Measurements from ENCODE around the gene CEACAM20. TPM values are rescaled to one million over a fixed set of nuclear protein-coding genes. Genes with fewer than 3 reads are reported as not detected.

Gene CEACAM20
- total RNA-seq, 3 donors from 2014 or later (not counting 1 experiment from before 2014, with no cell fraction given), result not detected

GRCh38 chr19:44548736-44549135 lies 19.3 kb upstream of the CEACAM20 start:
- DNase-seq (no peak), ATAC-seq (no peak)
- Histone ChIP-seq H3K27me3 (ENCODE audit: control insufficient read depth, insufficient read depth, low read length) (no peaks in the 10 kb centered on the region), H3K27ac (ENCODE audit: low read length) (no peak overlapping the region), H3K4me1 (ENCODE audit: control insufficient read depth, insufficient read depth, low read length) (no peaks in the 10 kb centered on the region), H3K4me3 (ENCODE audit: low read length) (no peak overlapping the region), H3K36me3 (ENCODE audit: control insufficient read depth, insufficient read depth, low read length) (no peaks in the 10 kb centered on the region), H3K9me3 (ENCODE audit: control insufficient read depth, insufficient read depth, low read length) (no peaks in the 10 kb centered on the region)
- H3K27ac Mint-ChIP-seq, result no peak overlapping the region
- H3K36me3 Mint-ChIP-seq, result no peaks in the 10 kb centered on the region
- TF ChIP-seq, protein P1, sequence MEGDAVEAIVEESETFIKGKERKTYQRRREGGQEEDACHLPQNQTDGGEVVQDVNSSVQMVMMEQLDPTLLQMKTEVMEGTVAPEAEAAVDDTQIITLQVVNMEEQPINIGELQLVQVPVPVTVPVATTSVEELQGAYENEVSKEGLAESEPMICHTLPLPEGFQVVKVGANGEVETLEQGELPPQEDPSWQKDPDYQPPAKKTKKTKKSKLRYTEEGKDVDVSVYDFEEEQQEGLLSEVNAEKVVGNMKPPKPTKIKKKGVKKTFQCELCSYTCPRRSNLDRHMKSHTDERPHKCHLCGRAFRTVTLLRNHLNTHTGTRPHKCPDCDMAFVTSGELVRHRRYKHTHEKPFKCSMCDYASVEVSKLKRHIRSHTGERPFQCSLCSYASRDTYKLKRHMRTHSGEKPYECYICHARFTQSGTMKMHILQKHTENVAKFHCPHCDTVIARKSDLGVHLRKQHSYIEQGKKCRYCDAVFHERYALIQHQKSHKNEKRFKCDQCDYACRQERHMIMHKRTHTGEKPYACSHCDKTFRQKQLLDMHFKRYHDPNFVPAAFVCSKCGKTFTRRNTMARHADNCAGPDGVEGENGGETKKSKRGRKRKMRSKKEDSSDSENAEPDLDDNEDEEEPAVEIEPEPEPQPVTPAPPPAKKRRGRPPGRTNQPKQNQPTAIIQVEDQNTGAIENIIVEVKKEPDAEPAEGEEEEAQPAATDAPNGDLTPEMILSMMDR (IDR thresholded peaks at IDR 0.05), result no peak
- peaks cover 8 to 13% of the 10 kb centered on the region in 2 donors for H3K27me3 Mint-ChIP-seq (ENCODE audit: low read depth in 2 of 2)
- no peak overlapping the region for H3K4me3 Mint-ChIP-seq
- 76% methylated on average over 4 of the region's 4 CpGs for WGBS (ENCODE audit: insufficient coverage)
- intact Hi-C loops (cut with micrococcal nuclease), result no loop called here
- no peaks in the 10 kb centered on the region for H3K4me1 Mint-ChIP-seq
- peaks cover 2 to 7% of the 10 kb centered on the region in 2 donors for H3K9me3 Mint-ChIP-seq

DNA sequence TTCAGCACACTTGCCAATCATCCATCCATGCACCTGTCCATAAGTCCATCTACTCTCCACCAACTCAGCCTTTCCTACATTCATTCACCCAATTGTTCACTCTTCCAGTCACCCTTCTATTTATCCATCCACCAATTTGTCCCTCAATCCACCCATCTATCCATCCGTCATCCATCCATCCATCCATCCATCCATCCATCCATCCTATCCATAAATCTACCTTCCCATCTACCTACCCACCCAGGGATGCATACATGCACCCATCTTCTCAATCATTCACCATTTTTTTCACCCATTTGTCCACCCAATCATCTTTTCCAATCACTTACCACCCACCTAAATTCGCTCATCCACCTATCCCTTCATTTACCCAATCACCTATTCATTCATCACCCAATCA lies 14.6 kb upstream of the CEACAM20 start:
- Mint-ChIP-seq H3K27ac (no peak overlapping the region), H3K36me3 (no peaks in the 10 kb centered on the region), H3K27me3 (ENCODE audit: low read depth in 2 of 2) (peaks cover 7 to 17% of the 10 kb centered on the region in 2 donors), H3K4me1 (no peaks in the 10 kb centered on the region), H3K9me3 (peaks cover 2 to 7% of the 10 kb centered on the region in 2 donors), H3K4me3 (no peak overlapping the region)
- Histone ChIP-seq H3K36me3 (ENCODE audit: control insufficient read depth, insufficient read depth, low read length) (no peaks in the 10 kb centered on the region), H3K4me3 (ENCODE audit: low read length) (no peak overlapping the region), H3K9me3 (ENCODE audit: control insufficient read depth, insufficient read depth, low read length) (peaks cover 3% of the 10 kb centered on the region), H3K27ac (ENCODE audit: low read length) (no peak overlapping the region), H3K27me3 (ENCODE audit: control insufficient read depth, insufficient read depth, low read length) (no peaks in the 10 kb centered on the region), H3K4me1 (ENCODE audit: control insufficient read depth, insufficient read depth, low read length) (no peaks in the 10 kb centered on the region)
- no peak for DNase-seq
- 65% methylated on average over 2 of the region's 2 CpGs for WGBS (ENCODE audit: insufficient coverage)
- TF ChIP-seq, protein P1 (IDR thresholded peaks at IDR 0.05), result no peak
- ATAC-seq, result no peak
- intact Hi-C loops (cut with micrococcal nuclease), result no loop called here

- no peak for DNase-seq
- intact Hi-C loops (cut with micrococcal nuclease), result no loop called here
- Histone ChIP-seq H3K4me3 (ENCODE audit: low read length) (no peak overlapping the region), H3K36me3 (ENCODE audit: control insufficient read depth, insufficient read depth, low read length) (no peaks in the 10 kb centered on the region), H3K27me3 (ENCODE audit: control insufficient read depth, insufficient read depth, low read length) (no peaks in the 10 kb centered on the region), H3K27ac (ENCODE audit: low read length) (no peak overlapping the region), H3K9me3 (ENCODE audit: control insufficient read depth, insufficient read depth, low read length) (peaks cover 3% of the 10 kb centered on the region), H3K4me1 (ENCODE audit: control insufficient read depth, insufficient read depth, low read length) (no peaks in the 10 kb centered on the region)
- H3K4me1 Mint-ChIP-seq, result no peaks in the 10 kb centered on the region
- peaks cover under 1 to 21% of the 10 kb centered on the region in 2 donors for H3K27me3 Mint-ChIP-seq (ENCODE audit: low read depth in 2 of 2)
- no peak overlapping the region for H3K4me3 Mint-ChIP-seq
- TF ChIP-seq, protein P1 (IDR thresholded peaks at IDR 0.05), result no peak
- H3K36me3 Mint-ChIP-seq, result no peaks in the 10 kb centered on the region
- no peak overlapping the region for H3K27ac Mint-ChIP-seq
- ATAC-seq, result no peak
- no CpG with 5 or more reads among the region's 1 CpG for WGBS (ENCODE audit: insufficient coverage)
- H3K9me3 Mint-ChIP-seq, result peaks cover 2 to 7% of the 10 kb centered on the region in 2 donors
Observed at GRCh38 chr19:44542671-44543070, 13.2 kb upstream of the CEACAM20 start.

- intact Hi-C loops (cut with micrococcal nuclease), result no loop called here
- Mint-ChIP-seq H3K4me1 (no peaks in the 10 kb centered on the region), H3K36me3 (no peaks in the 10 kb centered on the region), H3K9me3 (peaks cover 2 to 5% of the 10 kb centered on the region in 2 donors), H3K27me3 (ENCODE audit: low read depth in 2 of 2) (peaks cover 0 to 26% of the 10 kb centered on the region in 2 donors), H3K27ac (no peak overlapping the region), H3K4me3 (no peak overlapping the region)
- Histone ChIP-seq H3K4me1 (ENCODE audit: control insufficient read depth, insufficient read depth, low read length) (no peaks in the 10 kb centered on the region), H3K36me3 (ENCODE audit: control insufficient read depth, insufficient read depth, low read length) (no peaks in the 10 kb centered on the region), H3K9me3 (ENCODE audit: control insufficient read depth, insufficient read depth, low read length) (peaks cover 3% of the 10 kb centered on the region), H3K27ac (ENCODE audit: low read length) (no peak overlapping the region), H3K27me3 (ENCODE audit: control insufficient read depth, insufficient read depth, low read length) (no peaks in the 10 kb centered on the region), H3K4me3 (ENCODE audit: low read length) (no peak overlapping the region)
- DNase-seq (no peak), ATAC-seq (no peak)
- TF ChIP-seq, protein P1 (IDR thresholded peaks at IDR 0.05), result no peak
- WGBS (ENCODE audit: insufficient coverage), result 81% methylated on average over 8 of the region's 8 CpGs
Observed at GRCh38 chr19:44540736-44541135, 11.3 kb upstream of the CEACAM20 start.

Data from natural killer cell (primary cell).